ENCODE results near the gene PNPLA6.

The PNPLA6 gene

GRCh38 chr19:7602935-7603497, 67.5 kb downstream of the PNPLA6 start:
- no peak for DNase-seq

DNA sequence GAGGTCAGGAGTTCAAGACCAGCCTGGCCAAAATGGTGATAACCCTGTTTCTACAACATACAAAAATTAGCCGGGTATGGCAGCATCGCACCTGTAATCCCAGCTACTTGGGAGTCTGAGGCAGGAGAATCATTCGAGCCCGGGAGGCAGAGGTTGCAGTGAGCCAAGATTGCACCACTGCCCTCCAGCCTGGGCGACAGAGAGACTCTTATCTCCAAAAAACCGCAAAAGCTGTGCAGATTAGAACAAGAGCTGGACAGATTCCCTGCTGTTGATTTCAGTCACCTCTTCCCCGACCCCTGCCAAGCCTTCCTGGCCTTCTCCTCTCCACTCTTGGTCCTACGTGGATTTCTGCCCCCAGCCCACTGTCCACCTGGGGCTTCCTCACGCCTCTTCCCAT, 68.4 kb downstream of the PNPLA6 start:
- no peak for DNase-seq

- peak; percentile 65 for DNase-seq
Observed at GRCh38 chr19:7605490-7606222, 70.1 kb downstream of the PNPLA6 start.

GRCh38 chr19:7606289-7606688, 70.8 kb downstream of the PNPLA6 start:
- no peak for DNase-seq

DNA sequence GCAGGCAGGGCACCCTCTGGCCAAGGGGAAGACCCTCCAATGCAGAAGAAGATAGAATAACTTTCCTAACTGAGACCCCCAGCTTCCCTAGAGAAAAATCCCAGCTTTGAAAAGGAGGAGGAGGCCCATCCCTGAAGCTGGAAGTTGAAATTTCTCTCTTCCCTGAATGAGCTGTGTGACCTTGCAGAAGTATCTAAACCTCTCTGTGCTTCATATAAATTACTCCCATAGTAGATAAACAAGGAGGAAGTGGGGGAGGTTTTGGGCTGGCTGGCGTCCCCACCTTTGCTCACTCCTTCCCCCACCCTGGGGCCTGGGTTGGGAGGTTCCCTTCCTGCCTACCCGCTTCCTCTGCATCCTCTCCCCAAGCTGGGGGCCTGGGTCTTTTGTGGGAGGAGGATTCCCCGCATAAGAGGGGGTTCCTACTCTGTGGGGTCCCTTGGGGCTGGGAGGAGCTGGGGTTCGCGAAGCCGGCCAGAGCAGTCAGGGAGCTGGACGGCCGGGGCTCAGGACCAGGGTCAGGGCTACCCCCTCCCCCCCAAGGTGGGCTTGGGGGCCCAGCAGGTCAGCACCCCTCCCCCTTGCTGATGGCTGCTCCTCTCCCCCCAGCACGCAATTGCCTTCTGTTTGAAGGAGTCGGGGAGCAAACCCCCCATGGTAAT, 71.8 kb downstream of the PNPLA6 start:
- no peak for DNase-seq

DNA sequence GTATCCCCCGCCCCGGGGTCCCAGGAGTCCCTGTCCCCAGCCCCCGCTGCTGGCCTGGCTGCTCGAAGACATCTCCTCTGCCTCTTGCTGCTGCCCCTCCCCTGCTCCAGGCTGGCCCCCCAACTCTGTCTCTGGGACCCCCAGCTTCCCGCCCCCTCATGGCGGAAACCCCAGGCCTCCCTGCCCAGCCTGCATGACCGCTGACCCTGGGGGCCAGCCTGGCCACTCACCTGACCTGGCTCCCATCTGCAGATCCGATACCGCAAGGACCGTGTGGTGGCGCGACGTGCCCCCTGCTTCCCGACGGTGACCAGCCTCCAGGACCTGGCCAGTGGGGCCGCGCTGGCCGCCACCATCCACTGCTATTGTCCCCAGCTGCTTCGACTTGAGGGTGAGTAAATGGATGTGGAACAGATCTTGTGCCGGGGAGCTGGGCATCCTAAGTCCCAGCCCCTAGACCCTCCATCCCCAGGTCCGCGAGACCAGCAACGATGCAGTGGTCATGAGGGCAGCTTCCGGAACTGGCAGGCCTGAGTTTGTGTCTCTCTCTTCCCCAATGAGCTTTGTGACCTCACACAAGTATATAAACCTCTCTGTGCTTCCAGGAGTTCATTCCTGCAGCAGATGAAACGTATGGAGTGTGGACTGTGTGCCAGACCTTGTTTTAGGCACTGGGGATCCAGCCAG, 72.5 kb downstream of the PNPLA6 start:
- DNase-seq: no peak

GRCh38 chr19:7610491-7611240, 75.1 kb downstream of the PNPLA6 start:
- DNase-seq: no peak
